Astrocyte of the cerebellum (primary cell): ENCODE measurements around the gene FIBCD1.

Experiments
- DNase-seq: peaks from one replicate; pipeline ENCODE4 v3.0.0-alpha.2; 2011; ENCODE audit warnings: low read depth
- H3K4me3 ChIP-seq: 2 replicates; pipeline ENCODE4 v1.5.1; 2011; ENCODE audit warnings: mild to moderate bottlenecking, low read depth, low read length, moderate library complexity
- CTCF ChIP-seq: IDR thresholded peaks from 2 replicates; pipeline ENCODE4 v1.5.1; 2012; ENCODE audit warnings: low read length, low read depth, moderate library complexity, mild to moderate bottlenecking; ENCODE audit errors: missing control alignments
- in situ Hi-C: cut with HindIII; loops from 2 replicates; pipeline ENCODE4 v1.10.0; 2017; ENCODE audit warnings: low sequenced_read_pairs

The FIBCD1 gene

GRCh38 chr9:130905902-130906734 lies 32.9 kb downstream of the FIBCD1 start:
- in situ Hi-C loops, result no loop called here
- H3K4me3 ChIP-seq, result no peak overlapping the region
- TF ChIP-seq CTCF, result no peak
- no peak for DNase-seq

GRCh38 chr9:130905125-130905901 lies 33.7 kb downstream of the FIBCD1 start:
- TF ChIP-seq CTCF, result no peak
- in situ Hi-C loops, result no loop called here
- H3K4me3 ChIP-seq, result no peak overlapping the region
- no peak for DNase-seq

GRCh38 chr9:130904070-130905044 lies 34.7 kb downstream of the FIBCD1 start:
- no peak overlapping the region for H3K4me3 ChIP-seq
- in situ Hi-C loops, result loop anchor here (5.0 kb wide), 1 partner anchor 63 kb away; no protein-coding TSS in a partner anchor
- no peak for TF ChIP-seq CTCF
- no peak for DNase-seq

GRCh38 chr9:130903194-130904069 lies 35.6 kb downstream of the FIBCD1 start:
- DNase-seq, result no peak
- in situ Hi-C loops, result loop anchor here (5.0 kb wide), 1 partner anchor 64 kb away; no protein-coding TSS in a partner anchor
- H3K4me3 ChIP-seq, result no peak overlapping the region
- no peak for TF ChIP-seq CTCF

GRCh38 chr9:130902204-130903185 lies 36.6 kb downstream of the FIBCD1 start:
- in situ Hi-C loops, result loop anchor here (5.0 kb wide), 1 partner anchor 65 kb away; no protein-coding TSS in a partner anchor
- no peak for DNase-seq
- H3K4me3 ChIP-seq, result no peak overlapping the region
- TF ChIP-seq CTCF, result no peak
